Activated naive CD4-positive, alpha-beta T cell treated with anti-CD3 and anti-CD28 coated beads, Interleukin-2, amount 50 U/mL, for 24 hours (primary cell): ENCODE results near the gene C12orf50.

Experiments used
- H3K27ac Mint-ChIP-seq: one replicate; pipeline ENCODE4 v1.8.0; 2021; ENCODE audit warnings: mild to moderate bottlenecking, mixed read lengths
- H3K27me3 Mint-ChIP-seq: one replicate; pipeline ENCODE4 v1.8.0; 2021; ENCODE audit warnings: mixed read lengths
- H3K36me3 Mint-ChIP-seq: one replicate; pipeline ENCODE4 v1.8.0; 2021; ENCODE audit warnings: mixed read lengths
- H3K4me1 Mint-ChIP-seq: one replicate; pipeline ENCODE4 v1.8.0; 2021; ENCODE audit warnings: mixed read lengths
- H3K4me3 Mint-ChIP-seq: one replicate; pipeline ENCODE4 v1.8.0; 2021; ENCODE audit warnings: mild to moderate bottlenecking, mixed read lengths
- H3K9me3 Mint-ChIP-seq: one replicate; pipeline ENCODE4 v1.8.0; 2021; ENCODE audit warnings: mixed read lengths

C12orf50 gene

DNA sequence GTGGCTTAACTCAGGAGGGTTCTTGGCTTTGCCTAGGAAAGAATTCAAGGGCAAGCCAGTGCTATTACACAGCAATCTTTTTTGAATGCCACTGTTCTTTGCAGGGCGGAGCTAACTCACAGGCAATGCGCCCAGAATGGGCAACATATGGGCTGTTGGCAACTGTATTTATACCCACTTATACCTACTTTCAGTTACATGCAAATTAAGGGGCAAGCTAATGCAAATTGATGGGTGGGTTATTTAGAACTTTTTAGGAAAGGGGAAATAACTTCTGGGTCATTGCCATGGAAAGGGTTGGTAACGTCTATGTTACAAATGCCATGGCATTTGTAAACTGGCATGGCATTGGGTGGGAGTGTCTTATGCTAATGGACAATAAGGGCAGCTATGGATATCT is 85.4 kb downstream of the C12orf50 start:
- H3K36me3 Mint-ChIP-seq: no peaks in the 10 kb centered on the region
- H3K27me3 Mint-ChIP-seq: no peaks in the 10 kb centered on the region
- no peak overlapping the region for H3K4me3 Mint-ChIP-seq
- no peaks in the 10 kb centered on the region for H3K4me1 Mint-ChIP-seq
- H3K27ac Mint-ChIP-seq: no peak overlapping the region
- no peaks in the 10 kb centered on the region for H3K9me3 Mint-ChIP-seq

DNA sequence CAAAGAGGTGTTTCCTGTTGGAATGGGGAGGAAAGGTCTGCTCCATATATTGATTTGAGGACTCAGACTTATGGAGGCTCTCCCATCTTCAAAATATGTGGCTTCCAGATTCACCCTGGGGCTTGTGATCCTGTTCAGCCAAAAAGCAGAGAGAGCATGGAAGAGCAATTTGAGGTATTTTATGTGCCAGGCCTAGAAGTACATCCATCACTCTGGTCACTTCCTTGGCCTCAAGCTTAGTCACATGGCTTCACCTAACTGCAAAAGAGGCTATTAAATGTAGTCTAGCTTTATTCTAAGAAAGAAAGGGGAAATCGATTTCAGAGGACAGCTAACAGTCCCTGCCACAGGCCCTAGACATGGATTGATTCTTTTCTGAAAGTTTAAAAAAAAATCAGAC is 86.2 kb downstream of the C12orf50 start:
- H3K4me1 Mint-ChIP-seq: no peaks in the 10 kb centered on the region
- no peaks in the 10 kb centered on the region for H3K36me3 Mint-ChIP-seq
- no peaks in the 10 kb centered on the region for H3K27me3 Mint-ChIP-seq
- no peak overlapping the region for H3K4me3 Mint-ChIP-seq
- H3K9me3 Mint-ChIP-seq: no peaks in the 10 kb centered on the region
- H3K27ac Mint-ChIP-seq: no peak overlapping the region

DNA sequence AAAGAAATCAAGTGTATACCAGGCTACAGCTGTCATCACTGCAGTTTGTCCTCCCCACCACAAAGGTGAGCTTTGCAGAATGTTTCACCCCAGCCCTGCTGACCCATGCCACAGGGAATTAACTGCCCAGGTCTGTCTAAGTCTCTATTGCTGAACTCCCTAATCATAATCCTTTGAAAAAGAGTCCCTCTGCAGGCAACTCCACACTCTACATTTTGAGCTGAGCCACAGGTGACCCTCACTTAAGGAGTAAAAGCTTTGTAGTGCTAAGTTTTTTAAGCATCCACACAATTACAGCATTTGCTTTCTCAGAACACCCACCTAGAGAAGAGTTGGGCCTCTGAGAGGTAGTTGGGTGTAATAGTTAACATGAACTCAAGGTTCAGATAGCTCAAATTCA is 90.0 kb downstream of the C12orf50 start:
- peaks cover 5% of the 10 kb centered on the region for H3K9me3 Mint-ChIP-seq
- no peaks in the 10 kb centered on the region for H3K36me3 Mint-ChIP-seq

DNA sequence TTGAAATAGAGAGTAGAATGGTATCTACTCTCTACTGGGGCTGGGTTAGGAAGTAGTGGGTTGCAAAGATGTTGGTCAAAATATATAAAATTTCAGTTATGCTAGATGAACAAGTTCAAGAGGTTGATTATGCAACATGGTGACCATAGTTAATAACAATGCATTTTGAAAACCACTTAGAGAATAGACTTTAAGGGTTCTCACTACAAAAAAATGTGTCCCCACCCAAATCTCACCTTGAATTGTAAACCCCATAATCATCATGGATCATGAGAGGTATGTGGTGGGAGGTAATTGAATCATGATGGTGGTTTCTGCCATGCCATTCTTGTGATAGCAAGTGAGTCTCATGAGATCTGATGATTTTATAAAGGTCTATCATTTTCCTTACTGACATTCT is 94.0 kb downstream of the C12orf50 start:
- H3K4me3 Mint-ChIP-seq: no peak overlapping the region
- H3K9me3 Mint-ChIP-seq: peaks cover 5% of the 10 kb centered on the region
- no peaks in the 10 kb centered on the region for H3K36me3 Mint-ChIP-seq
- no peaks in the 10 kb centered on the region for H3K4me1 Mint-ChIP-seq
- H3K27ac Mint-ChIP-seq: no peak overlapping the region
- no peaks in the 10 kb centered on the region for H3K27me3 Mint-ChIP-seq

More for the DNA sequence above, 90.0 kb downstream of the C12orf50 start:
- H3K27ac Mint-ChIP-seq: no peak overlapping the region
- H3K4me3 Mint-ChIP-seq: no peak overlapping the region
- H3K27me3 Mint-ChIP-seq: no peaks in the 10 kb centered on the region
- H3K4me1 Mint-ChIP-seq: no peaks in the 10 kb centered on the region

DNA sequence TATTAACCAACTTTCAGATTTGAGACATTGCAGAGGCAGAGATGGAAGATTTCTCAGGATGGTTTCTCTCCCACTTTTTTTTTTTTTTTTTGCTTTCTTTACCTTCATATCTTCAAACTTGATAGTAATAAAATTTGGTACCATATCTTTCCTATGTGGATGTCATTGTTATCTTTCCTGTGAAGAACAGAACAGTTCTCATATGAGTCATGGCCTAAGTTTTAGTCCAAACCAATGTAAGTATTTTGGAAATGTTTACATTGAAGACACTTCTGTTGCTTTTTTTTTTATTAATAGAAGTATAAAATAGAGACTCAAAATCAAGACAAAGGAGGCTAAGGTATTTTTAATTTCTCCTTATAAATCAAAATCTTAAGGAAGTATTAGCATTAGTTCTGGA is 95.2 kb downstream of the C12orf50 start:
- H3K4me1 Mint-ChIP-seq: no peaks in the 10 kb centered on the region
- no peaks in the 10 kb centered on the region for H3K36me3 Mint-ChIP-seq
- H3K9me3 Mint-ChIP-seq: peaks cover 5% of the 10 kb centered on the region
- no peaks in the 10 kb centered on the region for H3K27me3 Mint-ChIP-seq
- H3K4me3 Mint-ChIP-seq: no peak overlapping the region
- no peak overlapping the region for H3K27ac Mint-ChIP-seq

DNA sequence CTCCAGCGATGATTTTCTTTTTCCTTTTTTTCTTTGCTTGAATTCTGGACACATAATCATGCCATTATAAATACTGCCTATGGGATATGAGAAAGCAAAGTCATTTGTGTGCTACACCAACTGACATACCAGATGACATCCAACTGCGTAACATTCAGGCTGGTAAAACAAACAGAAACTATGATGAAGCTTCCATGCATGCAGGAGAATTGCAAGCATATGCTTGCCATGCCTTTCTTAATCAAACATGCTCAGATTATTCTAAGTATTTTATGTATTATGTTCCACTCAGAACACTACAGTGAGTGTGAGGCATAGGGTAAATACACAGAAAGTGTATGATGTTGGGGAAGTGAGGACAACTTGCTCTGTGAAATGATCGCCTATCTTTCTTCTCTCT is 97.4 kb downstream of the C12orf50 start:
- Mint-ChIP-seq H3K4me1 (no peaks in the 10 kb centered on the region), H3K27me3 (no peaks in the 10 kb centered on the region), H3K9me3 (peaks cover 5% of the 10 kb centered on the region), H3K4me3 (no peak overlapping the region), H3K27ac (no peak overlapping the region), H3K36me3 (no peaks in the 10 kb centered on the region)

DNA sequence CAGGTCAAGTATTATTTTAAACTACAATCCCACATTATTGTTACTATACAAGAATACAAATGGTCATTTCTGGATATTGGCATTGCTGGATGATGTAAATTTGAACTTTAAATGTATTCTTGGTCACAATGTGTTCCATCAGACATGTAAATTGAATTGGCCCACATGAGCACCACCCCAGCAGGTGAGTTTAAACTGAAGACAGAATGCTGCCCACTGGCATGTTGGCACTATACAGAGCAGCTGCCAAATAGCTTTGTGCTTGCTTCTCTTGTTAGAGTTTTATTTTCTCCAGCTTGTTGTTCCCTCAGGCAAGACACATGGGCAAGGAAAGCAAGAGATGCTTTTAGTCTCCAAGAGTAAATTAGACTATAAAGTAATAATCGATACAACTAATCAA is 98.6 kb downstream of the C12orf50 start:
- Mint-ChIP-seq H3K4me1 (no peaks in the 10 kb centered on the region), H3K36me3 (no peaks in the 10 kb centered on the region), H3K27ac (no peak overlapping the region), H3K9me3 (no peaks in the 10 kb centered on the region), H3K4me3 (no peak overlapping the region), H3K27me3 (no peaks in the 10 kb centered on the region)
